Thymus (tissue), 11 donors: Measurements from ENCODE around the gene PHLDB2. TPM values are rescaled to one million over a fixed set of nuclear protein-coding genes. Genes with fewer than 3 reads are reported as not detected.

Experiments
- DNase-seq, 9 donors: peaks; one replicate each; pipeline ENCODE4 v3.0.0-alpha.2; 2013; ENCODE audit warnings: low spot score in 9 of 9, low read depth in 6 of 9, missing footprints in 1 of 9
- H3K27ac ChIP-seq, 2 donors: one replicate each; pipeline ENCODE4 v1.5.1; 2013; ENCODE audit warnings: control low read depth in 1 of 2, low read depth in 1 of 2, low read length in 1 of 2, mild to moderate bottlenecking in 1 of 2, moderate library complexity in 1 of 2
- H3K27me3 ChIP-seq, 2 donors: one replicate each; pipeline ENCODE4 v1.5.1; 2013; ENCODE audit warnings: low read length in 1 of 2; ENCODE audit not compliant: control insufficient read depth in 2 of 2, insufficient read depth in 1 of 2
- H3K36me3 ChIP-seq, 2 donors: one replicate each; pipeline ENCODE4 v1.5.1; 2013; ENCODE audit warnings: low read length in 1 of 2, mild to moderate bottlenecking in 1 of 2, moderate library complexity in 1 of 2; ENCODE audit not compliant: control insufficient read depth in 2 of 2, insufficient read depth in 2 of 2
- H3K4me1 ChIP-seq, 2 donors: one replicate each; pipeline ENCODE4 v1.5.1; 2013; ENCODE audit warnings: low read length in 2 of 2; ENCODE audit not compliant: control insufficient read depth in 2 of 2, insufficient read depth in 2 of 2
- H3K4me3 ChIP-seq, 2 donors: one replicate each; pipeline ENCODE4 v1.5.1; 2013; ENCODE audit warnings: low read length in 2 of 2, control low read depth in 1 of 2, mild to moderate bottlenecking in 1 of 2
- H3K9me3 ChIP-seq, 2 donors: one replicate each; pipeline ENCODE4 v1.5.1; 2013; ENCODE audit warnings: low read length in 1 of 2, mild to moderate bottlenecking in 1 of 2; ENCODE audit not compliant: control insufficient read depth in 2 of 2, insufficient read depth in 1 of 2
- WGBS: extraction: QIAGEN DNeasy Blood & Tissue Kit; methylation state at CpG from one replicate; pipeline ENCODE4 v1.1.7; 2013; 5-methylcytosine and 5-hydroxymethylcytosine counted together
- polyA plus RNA-seq: library from polyadenylated mRNA; stranded (reverse); fragments of 200-250 nt; gene quantifications from one replicate; pipeline ENCODE4 v1.2.3, GENCODE V29; 2013
- total RNA-seq: library from RNA; stranded (reverse); fragments of 120-200 nt; gene quantifications from one replicate; pipeline ENCODE4 v1.2.4, GENCODE V29; 2013
- donor health status: healthy.

The PHLDB2 gene
- total and polyA plus RNA-seq, 2 donors = 7.5 to 37.8 TPM

- no peak for DNase-seq
- H3K4me3 ChIP-seq = no peak overlapping the region
- no peak overlapping the region for H3K27ac ChIP-seq
- no peaks in the 10 kb centered on the region for H3K4me1 ChIP-seq
- H3K9me3 ChIP-seq = no peaks in the 10 kb centered on the region
- H3K27me3 ChIP-seq = no peaks in the 10 kb centered on the region
- 93% methylated on average over 1 of the region's 1 CpG for WGBS
- peaks cover 0 to 3% of the 10 kb centered on the region in 2 donors for H3K36me3 ChIP-seq
Observed at GRCh38 chr3:111921181-111921580, 62.1 kb downstream of the PHLDB2 start.

- Histone ChIP-seq H3K27me3 (no peaks in the 10 kb centered on the region), H3K27ac (no peak overlapping the region), H3K4me3 (no peak overlapping the region), H3K9me3 (no peaks in the 10 kb centered on the region), H3K36me3 (peaks cover 0 to 3% of the 10 kb centered on the region in 2 donors), H3K4me1 (no peaks in the 10 kb centered on the region)
- DNase-seq = no peak
- WGBS = 45% methylated on average over 2 of the region's 2 CpGs
Observed at GRCh38 chr3:111923095-111923771, 64.2 kb downstream of the PHLDB2 start.

- Histone ChIP-seq H3K36me3 (peaks cover 0 to 3% of the 10 kb centered on the region in 2 donors), H3K27ac (no peak overlapping the region), H3K4me1 (no peaks in the 10 kb centered on the region), H3K4me3 (no peak overlapping the region), H3K27me3 (no peaks in the 10 kb centered on the region), H3K9me3 (no peaks in the 10 kb centered on the region)
- 0% methylated on average over 1 of the region's 1 CpG for WGBS
- no peak for DNase-seq
Observed at GRCh38 chr3:111923806-111924205, 64.7 kb downstream of the PHLDB2 start.

DNA sequence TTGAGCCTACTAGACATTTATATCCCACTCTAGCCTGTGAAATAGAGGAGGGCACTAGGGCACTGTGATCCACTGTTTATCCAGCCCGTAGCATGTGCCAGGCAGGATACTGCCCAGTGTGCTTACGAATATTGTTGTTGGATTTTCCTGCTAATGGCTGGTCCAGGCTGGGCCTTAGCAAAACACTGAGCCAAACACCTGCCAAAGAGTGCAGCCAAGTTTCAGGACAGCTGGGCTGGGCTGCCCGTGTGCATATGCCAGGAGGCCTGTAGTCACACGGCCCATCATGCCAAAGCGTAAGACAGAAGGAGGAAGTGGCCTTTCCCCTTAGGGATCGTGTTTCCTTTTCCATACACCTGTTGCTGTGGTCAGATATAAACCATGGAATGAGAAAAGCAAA lies 65.2 kb downstream of the PHLDB2 start:
- Histone ChIP-seq H3K27ac (no peak overlapping the region), H3K27me3 (no peaks in the 10 kb centered on the region)

DNA sequence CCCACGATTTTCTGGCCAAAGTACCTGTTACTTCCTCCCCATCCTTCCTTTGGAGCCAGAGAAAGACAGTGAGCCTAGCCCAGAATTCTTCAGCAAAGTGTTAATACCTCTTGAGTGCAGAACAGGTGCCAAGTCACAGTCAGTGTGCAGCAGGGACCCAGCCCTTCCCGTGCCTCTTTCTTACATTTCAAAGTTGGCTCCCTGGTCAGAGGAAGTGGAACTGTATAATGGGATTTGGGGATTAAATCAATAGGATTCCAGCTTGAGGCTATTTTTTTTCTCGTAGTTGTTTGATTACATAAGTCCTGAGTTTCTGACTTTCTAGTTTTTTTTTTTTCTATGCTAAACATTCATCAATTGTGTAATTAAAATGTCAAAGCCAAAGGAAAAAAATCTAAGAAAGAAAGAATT lies 67.2 kb downstream of the PHLDB2 start:
- no peak overlapping the region for H3K27ac ChIP-seq
- no peak overlapping the region for H3K4me3 ChIP-seq
- no peak for DNase-seq
- WGBS = 73% methylated on average over 3 of the region's 3 CpGs
- no peaks in the 10 kb centered on the region for H3K36me3 ChIP-seq
- H3K27me3 ChIP-seq = no peaks in the 10 kb centered on the region
- H3K9me3 ChIP-seq = no peaks in the 10 kb centered on the region
- no peaks in the 10 kb centered on the region for H3K4me1 ChIP-seq

More for the DNA sequence above, 65.2 kb downstream of the PHLDB2 start:
- Histone ChIP-seq H3K4me1 (no peaks in the 10 kb centered on the region), H3K4me3 (no peak overlapping the region), H3K36me3 (peaks cover 0 to 3% of the 10 kb centered on the region in 2 donors), H3K9me3 (no peaks in the 10 kb centered on the region)
- peak in 2 of 9 donors; percentile 4 to 17 for DNase-seq
- WGBS = 71% methylated on average over 6 of the region's 6 CpGs

- H3K36me3 ChIP-seq = no peaks in the 10 kb centered on the region
- H3K9me3 ChIP-seq = no peaks in the 10 kb centered on the region
- no peak for DNase-seq
- 91% methylated on average over 2 of the region's 2 CpGs for WGBS
- no peaks in the 10 kb centered on the region for H3K4me1 ChIP-seq
- H3K27ac ChIP-seq = no peak overlapping the region
- no peak overlapping the region for H3K4me3 ChIP-seq
- H3K27me3 ChIP-seq = no peaks in the 10 kb centered on the region
Observed at GRCh38 chr3:111928613-111929012, 69.5 kb downstream of the PHLDB2 start.

GRCh38 chr3:111929484-111929883 lies 70.4 kb downstream of the PHLDB2 start:
- Histone ChIP-seq H3K9me3 (no peaks in the 10 kb centered on the region), H3K27ac (no peak overlapping the region), H3K4me3 (no peak overlapping the region), H3K27me3 (no peaks in the 10 kb centered on the region), H3K36me3 (no peaks in the 10 kb centered on the region), H3K4me1 (no peaks in the 10 kb centered on the region)
- 96% methylated on average over 2 of the region's 2 CpGs for WGBS
- no peak for DNase-seq

DNA sequence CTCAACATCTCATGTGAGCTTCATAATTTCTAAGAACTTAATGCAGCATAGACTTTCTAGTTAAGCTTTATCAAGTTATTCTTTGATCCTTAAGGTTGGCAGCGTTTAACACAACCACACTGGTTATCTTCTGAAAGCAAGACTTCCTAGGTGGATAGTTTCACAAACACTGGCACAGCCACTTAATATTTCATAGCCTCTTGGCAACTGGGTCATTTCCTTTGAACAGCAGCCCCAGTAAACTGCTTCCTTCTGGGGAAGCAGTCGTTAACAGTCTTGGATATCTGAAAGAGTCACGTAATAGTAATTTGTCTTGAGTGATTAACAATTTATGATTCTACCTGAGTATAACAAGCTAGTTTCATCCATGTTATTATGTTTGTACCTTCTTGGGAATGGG lies 73.9 kb downstream of the PHLDB2 start:
- no peak for DNase-seq
- Histone ChIP-seq H3K27me3 (no peaks in the 10 kb centered on the region), H3K9me3 (no peaks in the 10 kb centered on the region), H3K27ac (no peak overlapping the region), H3K4me3 (no peak overlapping the region), H3K4me1 (no peaks in the 10 kb centered on the region), H3K36me3 (no peaks in the 10 kb centered on the region)
- WGBS = 55% methylated on average over 3 of the region's 3 CpGs

DNA sequence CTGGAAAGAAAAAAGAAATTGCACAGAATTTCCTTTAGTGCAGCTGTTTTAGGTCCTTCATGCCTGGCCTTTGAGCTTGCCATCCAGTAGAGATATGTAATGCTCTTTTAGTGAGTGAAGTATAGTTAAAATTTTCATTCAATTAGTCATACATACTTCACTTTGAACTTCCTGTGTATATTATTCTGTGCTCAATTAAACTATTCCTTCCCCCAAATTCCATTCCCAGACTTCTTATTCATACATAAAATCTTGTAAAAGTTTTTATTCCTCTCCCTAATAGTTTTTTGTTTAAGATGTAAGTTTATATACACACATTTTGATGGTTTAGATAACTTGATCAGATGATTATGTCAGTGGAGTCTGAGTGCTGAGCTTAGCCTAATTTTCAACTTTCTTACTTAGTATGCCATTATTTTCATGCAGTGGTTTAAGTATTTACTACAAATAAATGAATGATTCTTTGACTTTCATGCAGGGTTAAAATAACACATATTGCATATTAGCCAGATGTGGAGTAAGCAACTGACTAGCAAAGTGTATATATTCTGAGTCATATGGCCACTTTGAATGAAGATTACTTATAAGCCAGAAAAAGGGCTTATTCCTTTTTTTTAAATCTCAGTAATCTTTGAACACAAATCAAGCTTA lies 77.3 kb downstream of the PHLDB2 start:
- Histone ChIP-seq H3K27ac (no peak overlapping the region), H3K4me3 (no peak overlapping the region), H3K4me1 (no peaks in the 10 kb centered on the region), H3K27me3 (no peaks in the 10 kb centered on the region), H3K9me3 (no peaks in the 10 kb centered on the region), H3K36me3 (no peaks in the 10 kb centered on the region)
- no peak for DNase-seq
